Measurements from ENCODE around the gene GCG. TPM values are rescaled to one million over a fixed set of nuclear protein-coding genes. Genes with fewer than 3 reads are reported as not detected.

The GCG gene
- total RNA-seq, result not detected in 2 replicates

GRCh38 chr2:162152147-162152546, at the start of gene GCG:
GCG (minus strand) TSS chr2:162152247; CDS start chr2:162149178, 3,069 bp downstream.

Other genes starting within 250 kb of the GCG start
- gene DPP4, start 78.0 kb downstream of the GCG start, total RNA-seq, result 5.9 and 7.4 TPM in 2 replicates
- 33.3 and 40.7 TPM in 2 replicates for gene FAP, start 91.2 kb upstream of the GCG start, total RNA-seq
- gene IFIH1, start 166.4 kb upstream of the GCG start, total RNA-seq, result 3.3 and 4.7 TPM in 2 replicates
- 6.7 and 9.2 TPM in 2 replicates for gene GCA, start 191.9 kb upstream of the GCG start, total RNA-seq